SK-N-SH (cell line): ENCODE data around the gene LARGE2.

Experiments
- EZH2phosphoT487 ChIP-seq: fragments of 200-600 bp; sonication (generic); IDR thresholded peaks from 2 replicates; pipeline ENCODE4 v1.6.1; 2017; ENCODE audit warnings: low read depth, mixed run types, mild to moderate bottlenecking, antibody characterized with exemption, moderate library complexity, borderline replicate concordance
- GABPA ChIP-seq: IDR thresholded peaks from 2 replicates; pipeline ENCODE4 v1.4.0; 2012; ENCODE audit warnings: low read depth, mild to moderate bottlenecking
- IRF3 ChIP-seq: fragments of 150-350 bp; IDR thresholded peaks from 2 replicates; pipeline ENCODE4 v1.6.1; 2016; ENCODE audit warnings: mild to moderate bottlenecking, low read depth, low read length
- MEF2A ChIP-seq: IDR thresholded peaks from 2 replicates; pipeline ENCODE4 v1.4.0; 2012; ENCODE audit warnings: low read depth, borderline replicate concordance
- PBX3 ChIP-seq: IDR thresholded peaks from 2 replicates; pipeline ENCODE4; 2012
- POLR2AphosphoS5 ChIP-seq: IDR thresholded peaks from 2 replicates; pipeline ENCODE4 v1.6.1; 2012; ENCODE audit warnings: low read depth, low read length
- RCOR1 ChIP-seq: fragments of 150-350 bp; IDR thresholded peaks from 2 replicates; pipeline ENCODE4 v1.6.1; 2017; ENCODE audit warnings: antibody characterized with exemption, low read length
- SMC3 ChIP-seq: IDR thresholded peaks from 2 replicates; pipeline ENCODE4 v1.6.1; 2012; ENCODE audit warnings: low read depth, low read length, improper control_type of control experiment
- TAF1 ChIP-seq: IDR thresholded peaks from 2 replicates; pipeline ENCODE4 v1.6.1; 2012; ENCODE audit warnings: low read depth, mild to moderate bottlenecking, low read length, moderate library complexity, borderline replicate concordance
- USF2 ChIP-seq: fragments of 150-350 bp; IDR thresholded peaks from 2 replicates; pipeline ENCODE4 v1.6.1; 2017; ENCODE audit warnings: antibody characterized with exemption, low read length, low read depth, borderline replicate concordance
- ZBTB33 ChIP-seq: IDR thresholded peaks from 2 replicates; pipeline ENCODE4 v1.4.0; 2012; ENCODE audit warnings: low read depth, borderline replicate concordance
- TF ChIP-seq, protein P1 (sequence below): fragments of 200-600 bp; sonication (generic); IDR thresholded peaks from 2 replicates; pipeline ENCODE4 v1.6.1; 2017; ENCODE audit warnings: antibody characterized with exemption, mild to moderate bottlenecking, moderate library complexity

- TF ChIP-seq ZBTB33 (no peak), MEF2A (no peak), TAF1 (no peak), RCOR1 (no peak), SMC3 (no peak), GABPA (no peak), POLR2AphosphoS5 (no peak), USF2 (no peak), IRF3 (no peak), PBX3 (no peak), EZH2phosphoT487 (no peak)
- TF ChIP-seq, protein P1, sequence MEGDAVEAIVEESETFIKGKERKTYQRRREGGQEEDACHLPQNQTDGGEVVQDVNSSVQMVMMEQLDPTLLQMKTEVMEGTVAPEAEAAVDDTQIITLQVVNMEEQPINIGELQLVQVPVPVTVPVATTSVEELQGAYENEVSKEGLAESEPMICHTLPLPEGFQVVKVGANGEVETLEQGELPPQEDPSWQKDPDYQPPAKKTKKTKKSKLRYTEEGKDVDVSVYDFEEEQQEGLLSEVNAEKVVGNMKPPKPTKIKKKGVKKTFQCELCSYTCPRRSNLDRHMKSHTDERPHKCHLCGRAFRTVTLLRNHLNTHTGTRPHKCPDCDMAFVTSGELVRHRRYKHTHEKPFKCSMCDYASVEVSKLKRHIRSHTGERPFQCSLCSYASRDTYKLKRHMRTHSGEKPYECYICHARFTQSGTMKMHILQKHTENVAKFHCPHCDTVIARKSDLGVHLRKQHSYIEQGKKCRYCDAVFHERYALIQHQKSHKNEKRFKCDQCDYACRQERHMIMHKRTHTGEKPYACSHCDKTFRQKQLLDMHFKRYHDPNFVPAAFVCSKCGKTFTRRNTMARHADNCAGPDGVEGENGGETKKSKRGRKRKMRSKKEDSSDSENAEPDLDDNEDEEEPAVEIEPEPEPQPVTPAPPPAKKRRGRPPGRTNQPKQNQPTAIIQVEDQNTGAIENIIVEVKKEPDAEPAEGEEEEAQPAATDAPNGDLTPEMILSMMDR = no peak
Measured at GRCh38 chr11:45886816-45887520, 35.5 kb upstream of the LARGE2 start.
